Calu3 (cell line): ENCODE data around the gene MMP20. TPM values are rescaled to one million over a fixed set of nuclear protein-coding genes. Genes with fewer than 3 reads are reported as not detected.

Source experiments
- BruUV-seq: library from RNA; stranded (reverse); fragments of 400-500 nt; replicated peaks from 2 replicates; lab custom pipeline; 2021; lab: Mats Ljungman, UMichigan
- CTCF ChIA-PET: fragments of 300-600 bp; sonication (Branson Sonifier 250); formaldehyde crosslinking; loops from one replicate; lab custom pipeline; 2022; ENCODE audit warnings: antibody characterized with exemption; lab: Charles Lee
- DNase-seq: peaks from one replicate; pipeline ENCODE4 v3.0.0; 2022
- H3K27ac Mint-ChIP-seq: one replicate; pipeline ENCODE4 v1.8.0; 2022; ENCODE audit warnings: mixed read lengths; ENCODE audit not compliant: unreplicated experiment
- H3K27me3 Mint-ChIP-seq: one replicate; pipeline ENCODE4 v1.8.0; 2022; ENCODE audit warnings: mixed read lengths; ENCODE audit not compliant: unreplicated experiment
- H3K36me3 Mint-ChIP-seq: one replicate; pipeline ENCODE4 v1.8.0; 2022; ENCODE audit warnings: mild to moderate bottlenecking, moderate library complexity, mixed read lengths; ENCODE audit not compliant: insufficient read depth, unreplicated experiment
- H3K4me1 Mint-ChIP-seq: one replicate; pipeline ENCODE4 v1.8.0; 2022; ENCODE audit warnings: mild to moderate bottlenecking, low read depth, mixed read lengths; ENCODE audit not compliant: unreplicated experiment
- H3K4me3 Mint-ChIP-seq: one replicate; pipeline ENCODE4 v1.8.0; 2022; ENCODE audit warnings: mild to moderate bottlenecking, low read depth, moderate library complexity, mixed read lengths; ENCODE audit not compliant: unreplicated experiment
- H3K9me3 Mint-ChIP-seq: one replicate; pipeline ENCODE4 v1.8.0; 2022; ENCODE audit warnings: low read depth, mixed read lengths; ENCODE audit not compliant: unreplicated experiment
- CTCF ChIP-seq: fragments of 200-600 bp; IDR thresholded peaks from one replicate; pipeline ENCODE4 v1.8.0; 2022; ENCODE audit warnings: antibody characterized with exemption; ENCODE audit not compliant: unreplicated experiment
- intact Hi-C: fragments of 100-400 bp; cut with micrococcal nuclease; formaldehyde crosslinking; loops from one replicate; pipeline ENCODE4 v1.10.0; 2022; ENCODE audit not compliant: unreplicated experiment
- total RNA-seq: library from RNA; stranded (reverse); gene quantifications from 2 replicates; pipeline ENCODE4 v1.2.3, GENCODE V29; 2022

Gene MMP20
- total RNA-seq, 1 experiment from 2014 or later = not detected

GRCh38 chr11:102546923-102547471 is 78.1 kb downstream of the MMP20 start:
- H3K4me3 Mint-ChIP-seq = peak overlapping the region; percentile 26
- peaks cover 3% of the 10 kb centered on the region for H3K9me3 Mint-ChIP-seq
- H3K36me3 Mint-ChIP-seq = peaks cover 6% of the 10 kb centered on the region
- no TSS peak for BruUV-seq
- peak; percentile 48 for DNase-seq
- intact Hi-C loops = no loop called here
- H3K27ac Mint-ChIP-seq = no peak overlapping the region
- CTCF ChIA-PET = interaction anchor here (0.8 to 1.4 kb wide), 2 partner anchors 15 to 66 kb away, joined by 3 to 4 read pairs; no protein-coding TSS in a partner anchor
- H3K27me3 Mint-ChIP-seq = no peaks in the 10 kb centered on the region
- peaks cover 48% of the 10 kb centered on the region for H3K4me1 Mint-ChIP-seq
- TF ChIP-seq CTCF = no peak

DNA sequence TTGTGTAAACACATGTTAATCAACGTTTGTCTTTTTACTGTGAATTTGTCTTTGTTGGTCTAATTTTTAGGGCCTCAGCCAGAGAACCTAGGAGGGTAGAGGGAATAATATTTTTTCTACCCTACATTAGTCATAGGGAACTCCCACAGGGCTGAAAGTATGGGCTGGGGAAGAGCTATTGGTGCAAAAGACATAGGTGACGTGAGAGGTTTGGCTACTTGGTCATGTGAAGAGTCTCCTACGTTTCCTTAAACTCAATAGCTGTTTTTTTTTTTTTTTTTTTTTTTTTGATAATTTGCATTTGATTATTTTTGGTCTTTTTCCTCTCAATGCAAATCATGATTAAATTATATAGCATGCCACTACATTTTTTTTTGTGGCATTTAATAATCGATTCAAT is 78.7 kb downstream of the MMP20 start:
- Mint-ChIP-seq H3K9me3 (peaks cover 3% of the 10 kb centered on the region), H3K4me1 (peaks cover 42% of the 10 kb centered on the region), H3K27me3 (no peaks in the 10 kb centered on the region), H3K27ac (peak overlapping the region; percentile 45), H3K36me3 (peaks cover under 1% of the 10 kb centered on the region), H3K4me3 (no peak overlapping the region)
- DNase-seq = no peak
- CTCF ChIA-PET = interaction anchor here (0.8 to 1.4 kb wide), 2 partner anchors 15 to 66 kb away, joined by 3 to 4 read pairs; no protein-coding TSS in a partner anchor
- BruUV-seq = no TSS peak
- TF ChIP-seq CTCF = no peak
- intact Hi-C loops = no loop called here

DNA sequence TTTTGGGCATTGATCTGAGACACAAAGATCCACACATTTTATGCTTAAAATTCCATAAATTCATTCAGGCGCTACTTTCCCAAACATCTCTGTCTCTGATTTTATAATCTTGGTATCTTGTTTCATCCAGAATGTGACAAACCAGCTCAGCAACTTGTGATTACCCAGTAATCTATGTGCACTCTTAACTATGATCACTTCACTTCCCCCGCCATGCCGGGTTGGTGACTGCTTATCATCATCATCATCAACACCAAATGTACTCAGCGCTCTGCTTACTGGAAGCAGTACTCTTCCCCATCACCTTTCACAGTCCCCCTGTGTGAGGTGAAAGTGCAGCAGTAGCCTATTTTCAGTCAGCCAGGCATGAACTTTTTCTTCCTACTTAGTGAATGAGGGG is 79.4 kb downstream of the MMP20 start:
- Mint-ChIP-seq H3K4me3 (no peak overlapping the region), H3K36me3 (no peaks in the 10 kb centered on the region), H3K9me3 (peaks cover 3% of the 10 kb centered on the region), H3K27ac (no peak overlapping the region), H3K4me1 (peaks cover 36% of the 10 kb centered on the region), H3K27me3 (no peaks in the 10 kb centered on the region)
- intact Hi-C loops = no loop called here
- CTCF ChIA-PET = interaction anchor here (1.4 kb wide), 1 partner anchor 14 kb away, joined by 4 read pairs; no protein-coding TSS in a partner anchor
- no peak for TF ChIP-seq CTCF
- no TSS peak for BruUV-seq
- DNase-seq = no peak

DNA sequence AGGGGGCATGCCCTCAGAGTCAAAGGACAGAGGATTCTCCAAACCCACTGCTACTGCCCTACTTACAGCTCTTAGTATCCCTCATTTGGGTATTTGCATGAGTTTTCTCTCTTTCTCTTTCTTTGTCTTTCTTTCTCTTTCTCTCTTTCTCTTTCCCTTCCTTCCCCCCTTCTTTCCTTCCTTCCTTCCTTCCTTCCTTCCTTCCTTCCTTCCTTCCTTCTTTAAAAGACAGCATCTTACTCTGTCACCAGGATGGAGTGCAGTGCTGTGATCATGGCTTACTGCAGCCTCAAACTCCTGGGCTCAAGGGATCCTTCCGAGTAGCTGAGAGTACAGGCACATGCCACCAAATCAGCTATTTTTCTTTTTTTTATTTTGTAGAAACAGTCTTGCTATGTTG is 80.5 kb downstream of the MMP20 start:
- no peak overlapping the region for H3K4me3 Mint-ChIP-seq
- no peak overlapping the region for H3K27ac Mint-ChIP-seq
- TF ChIP-seq CTCF = no peak
- H3K36me3 Mint-ChIP-seq = no peaks in the 10 kb centered on the region
- CTCF ChIA-PET = interaction anchor here (0.8 kb wide), 1 partner anchor 122 kb away, joined by 3 read pairs; no protein-coding TSS in a partner anchor
- BruUV-seq = no TSS peak
- peaks cover 36% of the 10 kb centered on the region for H3K4me1 Mint-ChIP-seq
- H3K9me3 Mint-ChIP-seq = peaks cover 3% of the 10 kb centered on the region
- no peak for DNase-seq
- intact Hi-C loops = no loop called here
- no peaks in the 10 kb centered on the region for H3K27me3 Mint-ChIP-seq
